ENCODE data around the gene KHK.

KHK gene

GRCh38 chr2:27128668-27129571, 42.3 kb downstream of the KHK start:
- no peak for DNase-seq (ENCODE audit: low read depth)

GRCh38 chr2:27130396-27130795, 43.8 kb downstream of the KHK start:
- no peak for DNase-seq (ENCODE audit: low read depth)

- DNase-seq (ENCODE audit: low read depth): no peak
Observed at GRCh38 chr2:27131429-27131828, 44.9 kb downstream of the KHK start.

- no peak for DNase-seq (ENCODE audit: low read depth)
Observed at GRCh38 chr2:27133195-27133875, 46.8 kb downstream of the KHK start.

- peak; percentile 98 for DNase-seq (ENCODE audit: low read depth)
Observed at GRCh38 chr2:27133905-27134780, 47.6 kb downstream of the KHK start, which contains the start of gene PREB. TSS of gene PREB (minus strand) at chr2:27134636. CDS start at chr2:27134421, 215 bp downstream.

GRCh38 chr2:27134781-27135477, 48.4 kb downstream of the KHK start:
- DNase-seq (ENCODE audit: low read depth): no peak

GRCh38 chr2:27135478-27135955, 48.9 kb downstream of the KHK start:
- no peak for DNase-seq (ENCODE audit: low read depth)

GRCh38 chr2:27136751-27137150, 50.2 kb downstream of the KHK start:
- DNase-seq (ENCODE audit: low read depth): no peak

- DNase-seq (ENCODE audit: low read depth): no peak
Observed at GRCh38 chr2:27137322-27137935, 50.9 kb downstream of the KHK start.

GRCh38 chr2:27138111-27138510, 51.5 kb downstream of the KHK start:
- no peak for DNase-seq (ENCODE audit: low read depth)

GRCh38 chr2:27139310-27139709, 52.7 kb downstream of the KHK start, which contains the start of gene PRR30:
TSS of gene PRR30 (minus strand) at chr2:27139410. CDS start at chr2:27138329, 1,081 bp downstream.
- DNase-seq (ENCODE audit: low read depth): no peak

- DNase-seq (ENCODE audit: low read depth): no peak
Observed at GRCh38 chr2:27143285-27143684, 56.7 kb downstream of the KHK start.

GRCh38 chr2:27145682-27146081, 59.1 kb downstream of the KHK start:
- no peak for DNase-seq (ENCODE audit: low read depth)

GRCh38 chr2:27147935-27148334, 61.4 kb downstream of the KHK start:
- DNase-seq (ENCODE audit: low read depth): no peak

- no peak for DNase-seq (ENCODE audit: low read depth)
Observed at GRCh38 chr2:27148801-27149439, 62.3 kb downstream of the KHK start, which contains the start of gene TCF23. TSS of gene TCF23 (plus strand) at chr2:27149004. CDS start at chr2:27149134, 130 bp downstream.

- no peak for DNase-seq (ENCODE audit: low read depth)
Observed at GRCh38 chr2:27149570-27150405, 63.2 kb downstream of the KHK start.
